ENCODE measurements around the gene ECE2.
"Not testable (repeated sequence)": the region's sequence is repeated elsewhere in the genome, so short reads cannot be mapped to it uniquely, and the experiment has no call there.

Gene ECE2

GRCh38 chr3:184241141-184241446 lies 34.7 kb upstream of the ECE2 start:
- no peak for DNase-seq

GRCh38 chr3:184241447-184242296 lies 34.1 kb upstream of the ECE2 start:
- DNase-seq = peak; percentile 57

- no peak for DNase-seq
Measured at GRCh38 chr3:184242297-184242685, 33.5 kb upstream of the ECE2 start.

- peak; percentile 34 for DNase-seq
Measured at GRCh38 chr3:184248454-184249411, 27.1 kb upstream of the ECE2 start, which contains the start of gene ALG3. ALG3 (minus strand) TSS chr3:184248962; CDS start chr3:184248940, 22 bp downstream.

- peak; percentile 95 for DNase-seq
Measured at GRCh38 chr3:184249412-184250166, 26.2 kb upstream of the ECE2 start, which contains the start of gene EEF1AKMT4. EEF1AKMT4 (plus strand) TSS chr3:184249672; CDS start chr3:184249695, 23 bp downstream.

- peak; percentile 83 for DNase-seq
Measured at GRCh38 chr3:184250167-184250828, 25.5 kb upstream of the ECE2 start.

GRCh38 chr3:184255291-184256039 lies 20.4 kb upstream of the ECE2 start:
- no peak for DNase-seq

GRCh38 chr3:184257083-184257915 lies 18.5 kb upstream of the ECE2 start:
- DNase-seq = no peak

GRCh38 chr3:184258926-184259325 lies 16.9 kb upstream of the ECE2 start:
- no peak for DNase-seq

GRCh38 chr3:184259396-184259877 lies 16.4 kb upstream of the ECE2 start:
- no peak for DNase-seq

GRCh38 chr3:184259878-184260723 lies 15.7 kb upstream of the ECE2 start:
- no peak for DNase-seq

GRCh38 chr3:184260724-184261269 lies 15.0 kb upstream of the ECE2 start:
- no peak for DNase-seq

- DNase-seq = peak; percentile 84
Measured at GRCh38 chr3:184261270-184261853, 14.5 kb upstream of the ECE2 start, which contains the start of gene CAMK2N2. CAMK2N2 (minus strand) TSS chr3:184261553; CDS start chr3:184261285, 268 bp downstream.

GRCh38 chr3:184261854-184262763 lies 13.7 kb upstream of the ECE2 start:
- peak; percentile 71 for DNase-seq

- no peak for DNase-seq
Measured at GRCh38 chr3:184262764-184263179, 13.1 kb upstream of the ECE2 start.

GRCh38 chr3:184267249-184267648 lies 8.6 kb upstream of the ECE2 start:
- DNase-seq = not testable (repeated sequence)

- no peak for DNase-seq
Measured at GRCh38 chr3:184272269-184272668, 3.6 kb upstream of the ECE2 start.

- no peak for DNase-seq
Measured at GRCh38 chr3:184275381-184275701, 481 bp upstream of the ECE2 start.

Data from DMS79 (cell line).